NCI-H2029 treated with DMSO at 0.1 percent for 48 hours (cell line): ENCODE data around the gene ZBTB20.

ENCODE experiments used
- DNase-seq: peaks from one replicate; lab custom pipeline; 2025; lab: John Stamatoyannopoulos, UW

ZBTB20 gene

GRCh38 chr3:114290911-114291901, 855.9 kb downstream of the ZBTB20 start:
- DNase-seq, result peak; percentile 13

GRCh38 chr3:114286266-114286665, 860.8 kb downstream of the ZBTB20 start:
- DNase-seq, result no peak

- no peak for DNase-seq
Measured at GRCh38 chr3:114285648-114286230, 861.3 kb downstream of the ZBTB20 start.

- DNase-seq, result no peak
Measured at GRCh38 chr3:114284644-114285043, 862.4 kb downstream of the ZBTB20 start.
